ENCODE measurements around the gene MPZL1. TPM values are rescaled to one million over a fixed set of nuclear protein-coding genes. Genes with fewer than 3 reads are reported as not detected.

Gene MPZL1
- total RNA-seq, 1 experiment from 2014 or later = 273 TPM

GRCh38 chr1:167747988-167748387, 26.2 kb downstream of the MPZL1 start:
- Mint-ChIP-seq H3K27me3 (ENCODE audit: insufficient read depth, unreplicated experiment) (no peaks in the 10 kb centered on the region), H3K9me3 (ENCODE audit: unreplicated experiment) (no peaks in the 10 kb centered on the region), H3K4me1 (ENCODE audit: low read depth, unreplicated experiment) (peaks cover 69% of the 10 kb centered on the region), H3K27ac (ENCODE audit: unreplicated experiment) (no peak overlapping the region), H3K36me3 (ENCODE audit: insufficient read depth, unreplicated experiment) (peaks cover 25% of the 10 kb centered on the region), H3K4me3 (ENCODE audit: unreplicated experiment) (no peak overlapping the region)
- Histone ChIP-seq H3K36me3 (ENCODE audit: control insufficient read depth, insufficient read depth, low read length) (no peaks in the 10 kb centered on the region), H3K9me3 (no peaks in the 10 kb centered on the region), H3K27me3 (replicated peaks; ENCODE audit: control insufficient read depth, insufficient read depth, low read length) (no peaks in the 10 kb centered on the region), H3K4me1 (peaks cover 64% of the 10 kb centered on the region), H3K4me3 (ENCODE audit: low read depth, low read length) (no peak overlapping the region)
- ChIA-PET CTCF (no interaction called here), POLR2A (no interaction called here)
- BruUV-seq (replicated peaks) = no TSS peak
- TF ChIP-seq CTCF (IDR thresholded peaks at IDR 0.05; ENCODE audit: insufficient read depth in 1 of 2, low read depth in 1 of 2, low read length in 1 of 2, severe bottlenecking in 1 of 2, unreplicated experiment in 1 of 2) = no peak
- no peak for DNase-seq
- intact Hi-C loops (cut with micrococcal nuclease; ENCODE audit: unreplicated experiment) = no loop called here

GRCh38 chr1:167748906-167749305, 27.1 kb downstream of the MPZL1 start:
- no peaks in the 10 kb centered on the region for H3K27me3 ChIP-seq (replicated peaks; ENCODE audit: control insufficient read depth, insufficient read depth, low read length)
- Mint-ChIP-seq H3K27ac (ENCODE audit: unreplicated experiment) (no peak overlapping the region), H3K36me3 (ENCODE audit: insufficient read depth, unreplicated experiment) (peaks cover 21% of the 10 kb centered on the region), H3K4me3 (ENCODE audit: unreplicated experiment) (no peak overlapping the region), H3K9me3 (ENCODE audit: unreplicated experiment) (no peaks in the 10 kb centered on the region), H3K4me1 (ENCODE audit: low read depth, unreplicated experiment) (peaks cover 62% of the 10 kb centered on the region), H3K27me3 (ENCODE audit: insufficient read depth, unreplicated experiment) (no peaks in the 10 kb centered on the region)
- ChIA-PET POLR2A (interaction anchor here (1.1 kb wide), 1 partner anchor 10 kb away, joined by 3 read pairs; no protein-coding TSS in a partner anchor), CTCF (interaction anchor here (0.9 kb wide), 1 partner anchor 34 kb away, joined by 4 read pairs; no protein-coding TSS in a partner anchor)
- H3K36me3 ChIP-seq (ENCODE audit: control insufficient read depth, insufficient read depth, low read length) = no peaks in the 10 kb centered on the region
- no TSS peak for BruUV-seq (replicated peaks)
- no peak for TF ChIP-seq CTCF (IDR thresholded peaks at IDR 0.05; ENCODE audit: insufficient read depth in 1 of 2, low read depth in 1 of 2, low read length in 1 of 2, severe bottlenecking in 1 of 2, unreplicated experiment in 1 of 2)
- no peak overlapping the region for H3K4me3 ChIP-seq (ENCODE audit: low read depth, low read length)
- peaks cover 57% of the 10 kb centered on the region for H3K4me1 ChIP-seq
- intact Hi-C loops (cut with micrococcal nuclease; ENCODE audit: unreplicated experiment) = no loop called here
- no peak for DNase-seq
- no peaks in the 10 kb centered on the region for H3K9me3 ChIP-seq

DNA sequence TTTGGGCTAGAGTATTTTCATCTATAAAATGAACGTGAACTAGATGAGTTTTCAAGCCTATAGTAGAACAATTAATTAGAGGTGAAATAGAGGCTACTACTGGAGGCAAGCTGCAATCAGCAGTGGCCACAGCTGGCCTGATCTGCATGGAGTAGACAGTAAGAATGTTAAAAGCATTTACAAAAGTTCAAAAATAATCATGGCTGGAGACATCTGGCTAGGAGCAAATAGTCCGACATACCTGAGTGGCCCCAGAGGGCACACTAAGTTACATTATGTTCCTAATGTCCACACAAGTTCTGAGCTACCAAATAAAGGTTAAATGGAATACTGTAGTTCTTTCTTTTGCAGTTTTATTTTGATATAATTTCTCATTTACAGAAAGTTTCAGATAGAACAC, 28.0 kb downstream of the MPZL1 start:
- Histone ChIP-seq H3K27me3 (replicated peaks; ENCODE audit: control insufficient read depth, insufficient read depth, low read length) (no peaks in the 10 kb centered on the region), H3K4me3 (ENCODE audit: low read depth, low read length) (no peak overlapping the region), H3K9me3 (no peaks in the 10 kb centered on the region), H3K4me1 (peaks cover 60% of the 10 kb centered on the region), H3K36me3 (ENCODE audit: control insufficient read depth, insufficient read depth, low read length) (no peaks in the 10 kb centered on the region)
- Mint-ChIP-seq H3K4me1 (ENCODE audit: low read depth, unreplicated experiment) (peaks cover 67% of the 10 kb centered on the region), H3K4me3 (ENCODE audit: unreplicated experiment) (no peak overlapping the region), H3K27ac (ENCODE audit: unreplicated experiment) (no peak overlapping the region), H3K27me3 (ENCODE audit: insufficient read depth, unreplicated experiment) (no peaks in the 10 kb centered on the region), H3K9me3 (ENCODE audit: unreplicated experiment) (no peaks in the 10 kb centered on the region), H3K36me3 (ENCODE audit: insufficient read depth, unreplicated experiment) (peaks cover 21% of the 10 kb centered on the region)
- intact Hi-C loops (cut with micrococcal nuclease; ENCODE audit: unreplicated experiment) = no loop called here
- BruUV-seq (replicated peaks) = no TSS peak
- TF ChIP-seq CTCF (IDR thresholded peaks at IDR 0.05; ENCODE audit: insufficient read depth in 1 of 2, low read depth in 1 of 2, low read length in 1 of 2, severe bottlenecking in 1 of 2, unreplicated experiment in 1 of 2) = no peak
- no peak for DNase-seq
- ChIA-PET POLR2A (interaction anchor here (0.6 to 1.1 kb wide), 3 partner anchors 8 to 186 kb away, joined by 3 to 6 read pairs (median 3); no protein-coding TSS in a partner anchor), CTCF (interaction anchor here (0.9 kb wide), 2 partner anchors 35 to 41 kb away, joined by 3 to 4 read pairs; no protein-coding TSS in a partner anchor)
